Stimulated activated CD8-positive, alpha-beta memory T cell treated with anti-CD3 and anti-CD28 coated beads, Interleukin-4, amount 100 ng/mL, for 48 hours (primary cell): Measurements from ENCODE around the gene PDPR.
"Not testable (repeated sequence)": the region's sequence is repeated elsewhere in the genome, so short reads cannot be mapped to it uniquely, and the experiment has no call there.

Experiments used
- DNase-seq: peaks from one replicate; pipeline ENCODE4 v3.0.0-alpha.2; 2020

PDPR gene

DNA sequence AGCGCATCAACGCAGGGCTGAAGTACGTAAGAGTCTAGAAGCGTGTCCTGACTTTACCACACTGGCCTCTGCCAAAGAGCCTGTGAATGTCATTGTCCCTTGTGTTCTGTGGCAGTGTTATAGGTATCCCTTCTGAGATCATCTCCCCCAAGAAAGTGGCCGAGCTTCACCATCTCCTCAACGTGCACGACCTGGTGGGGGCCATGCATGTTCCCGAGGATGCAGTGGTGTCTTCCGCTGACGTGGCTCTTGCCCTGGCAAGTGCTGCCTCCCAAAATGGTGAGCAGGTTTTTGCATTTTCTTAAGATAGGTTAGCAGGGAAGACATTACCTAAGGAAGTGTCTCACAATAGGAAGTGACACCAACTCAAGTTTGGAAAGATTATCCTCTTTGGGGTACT lies 14.7 kb downstream of the PDPR start:
- DNase-seq, result not testable (repeated sequence)

DNA sequence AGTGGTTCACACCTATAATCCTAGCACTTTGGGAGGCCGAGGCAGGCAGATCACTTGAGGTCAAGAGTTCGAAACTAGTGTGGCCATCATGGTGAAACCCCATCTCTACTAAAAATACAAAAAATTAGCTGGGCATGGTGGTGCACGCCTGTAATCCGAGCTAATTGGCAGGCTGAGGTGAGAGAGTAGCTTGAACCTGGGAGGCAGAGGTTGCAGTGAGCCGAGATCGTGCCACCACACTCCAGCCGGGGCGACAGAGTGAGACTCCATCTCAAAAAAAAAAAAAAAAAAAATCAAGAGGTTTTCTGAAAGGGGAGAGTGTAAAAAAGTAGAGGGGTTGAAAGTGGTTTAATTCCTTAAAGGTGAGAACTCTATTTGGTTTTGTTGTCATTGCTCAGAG lies 21.7 kb downstream of the PDPR start:
- not testable (repeated sequence) for DNase-seq

DNA sequence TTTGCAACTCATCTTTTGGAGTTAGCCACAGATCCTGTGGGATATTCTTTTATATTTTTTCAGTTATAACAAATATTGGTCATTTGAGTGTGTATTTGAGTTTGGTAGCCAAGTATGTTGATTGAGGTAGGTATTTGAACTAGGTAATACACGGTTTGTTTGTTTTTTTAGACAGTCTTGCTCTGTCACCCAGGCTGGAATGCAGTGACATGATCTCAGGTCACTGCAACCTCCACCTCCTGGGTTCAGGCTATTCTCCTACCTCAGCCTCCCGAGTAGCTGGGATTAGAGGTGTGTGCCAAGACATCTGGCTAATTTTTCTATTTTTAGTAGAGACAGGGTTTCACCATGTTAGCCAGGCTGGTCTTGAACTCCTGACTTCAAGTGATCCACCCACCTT lies 22.5 kb downstream of the PDPR start:
- not testable (repeated sequence) for DNase-seq

DNA sequence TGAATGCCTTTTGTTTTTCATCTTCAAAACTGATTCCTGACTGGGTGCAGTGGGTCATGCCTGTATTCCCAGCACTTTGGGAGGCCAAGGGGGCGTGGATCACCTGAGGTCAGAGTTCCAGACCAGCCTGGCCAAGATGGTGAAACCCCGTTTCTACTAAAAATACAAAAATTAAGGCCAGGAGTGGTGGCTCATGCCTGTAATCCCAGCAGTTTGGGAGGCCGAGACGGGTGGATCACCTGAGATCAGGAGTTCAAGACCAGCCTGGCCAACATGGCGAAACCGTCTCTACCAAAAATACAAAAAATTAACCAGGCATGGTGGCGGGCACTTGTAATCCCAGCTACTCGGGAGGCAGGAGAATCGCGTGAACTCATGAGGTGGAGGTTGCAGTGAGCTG lies 28.6 kb downstream of the PDPR start:
- not testable (repeated sequence) for DNase-seq

DNA sequence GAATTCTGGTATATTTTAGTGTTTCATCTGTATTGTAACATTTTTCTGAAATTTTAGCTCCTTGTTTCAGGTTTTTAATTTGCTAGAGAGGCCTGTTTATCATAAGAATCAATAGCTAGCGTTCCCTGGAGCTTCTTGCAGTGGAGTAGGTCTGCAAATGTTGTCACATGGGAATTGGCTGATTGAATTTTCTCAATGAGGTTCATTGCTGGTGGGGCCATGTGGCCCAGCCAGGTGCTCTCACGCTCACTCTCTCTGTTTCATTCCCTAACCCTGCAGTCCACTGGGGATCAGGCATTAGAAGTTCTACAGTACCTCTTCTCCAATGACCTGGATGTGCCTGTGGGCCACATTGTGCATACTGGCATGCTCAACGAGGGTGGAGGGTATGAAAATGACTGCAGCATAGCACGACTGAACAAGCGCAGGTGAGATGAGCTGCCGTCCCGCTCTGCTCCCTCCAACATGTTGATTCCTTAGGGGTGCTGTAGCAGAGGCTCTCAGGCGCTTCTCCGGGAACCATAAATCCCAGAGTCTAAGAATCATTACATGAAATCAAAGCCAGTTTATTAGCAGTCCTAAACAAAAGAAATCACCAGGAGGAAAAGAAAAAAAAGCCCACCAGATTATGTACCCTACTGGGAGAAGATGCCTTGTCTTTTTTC lies 29.2 kb downstream of the PDPR start:
- DNase-seq, result not testable (repeated sequence)

GRCh38 chr16:70147853-70148252 lies 33.7 kb downstream of the PDPR start:
- not testable (repeated sequence) for DNase-seq

DNA sequence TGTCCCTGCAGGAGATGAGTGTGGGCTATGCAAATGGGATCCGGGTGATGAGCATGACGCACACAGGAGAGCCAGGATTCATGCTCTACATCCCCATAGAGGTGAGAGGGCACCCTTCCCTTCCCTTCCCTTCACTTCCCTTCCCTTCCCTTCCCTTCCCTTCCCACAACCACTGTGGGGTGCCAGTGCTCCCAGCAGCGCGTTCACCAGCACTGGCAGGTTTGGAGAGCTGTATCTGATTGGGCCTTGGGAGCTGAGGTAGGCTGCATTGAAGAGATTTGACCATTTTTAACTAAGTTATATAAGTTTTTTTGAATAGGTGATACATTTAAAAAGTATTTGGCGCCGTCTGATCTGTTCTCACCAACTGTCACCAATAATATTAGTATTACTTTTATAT lies 34.3 kb downstream of the PDPR start:
- not testable (repeated sequence) for DNase-seq

DNA sequence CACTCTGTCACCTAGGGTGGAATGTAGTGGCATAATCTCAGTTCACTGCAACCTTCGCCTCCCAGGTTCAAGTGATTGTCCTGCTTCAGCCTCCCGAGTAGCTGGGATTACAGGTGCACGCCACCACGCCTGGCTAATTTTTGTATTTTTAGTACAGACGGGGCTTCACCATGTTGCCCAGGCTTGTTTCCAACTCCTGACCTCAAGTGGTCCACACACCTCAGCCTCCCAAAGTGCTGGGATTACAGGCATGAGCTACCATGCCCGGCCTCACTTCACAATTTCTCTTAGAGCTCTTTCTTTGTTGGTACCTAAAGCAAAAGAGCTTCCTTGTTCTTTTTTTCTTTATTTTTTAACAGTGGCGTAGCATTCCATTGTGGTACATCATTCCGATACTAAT lies 35.2 kb downstream of the PDPR start:
- not testable (repeated sequence) for DNase-seq

GRCh38 chr16:70151391-70151790 lies 37.3 kb downstream of the PDPR start:
- DNase-seq, result no peak

GRCh38 chr16:70151941-70152509 lies 37.9 kb downstream of the PDPR start:
- no peak for DNase-seq

DNA sequence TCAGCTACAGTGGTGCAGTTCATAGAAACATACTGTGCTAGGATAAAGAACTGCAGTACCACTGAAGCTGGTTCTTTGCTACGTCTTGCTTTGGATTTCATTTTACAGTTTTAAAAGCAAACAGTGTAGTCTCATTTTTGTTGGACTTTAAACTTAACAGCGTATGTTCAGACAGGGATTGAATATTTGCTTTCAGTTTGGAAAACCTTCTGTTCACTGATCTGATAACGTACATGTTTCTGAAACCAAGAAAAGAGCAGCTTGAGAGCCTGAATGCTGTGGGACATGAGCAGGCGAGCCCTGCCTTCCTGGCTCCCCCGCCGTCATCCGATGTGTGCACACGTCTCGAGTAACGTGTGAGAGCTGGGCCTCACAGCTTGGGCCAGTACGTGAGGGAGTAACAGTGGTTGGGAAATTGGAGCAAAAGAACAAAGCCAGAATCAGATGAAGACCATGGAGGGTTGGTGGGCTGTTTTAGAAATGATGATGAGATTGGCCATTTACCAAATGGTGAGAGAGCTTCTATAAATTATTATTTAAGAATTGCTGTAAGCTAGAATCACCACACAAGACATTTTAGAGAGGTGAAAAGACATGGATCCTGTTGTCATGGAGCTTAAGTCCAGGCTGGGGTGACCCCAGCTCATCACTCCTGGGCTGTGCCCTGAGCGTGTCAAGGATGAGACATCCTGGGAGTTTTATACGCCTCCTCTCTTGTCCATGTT lies 38.6 kb downstream of the PDPR start:
- DNase-seq, result no peak

GRCh38 chr16:70154736-70155135 lies 40.6 kb downstream of the PDPR start:
- DNase-seq, result not testable (repeated sequence)

- no peak for DNase-seq
These were observed 42.3 kb downstream of the PDPR start for GRCh38 chr16:70156207-70156978.

DNA sequence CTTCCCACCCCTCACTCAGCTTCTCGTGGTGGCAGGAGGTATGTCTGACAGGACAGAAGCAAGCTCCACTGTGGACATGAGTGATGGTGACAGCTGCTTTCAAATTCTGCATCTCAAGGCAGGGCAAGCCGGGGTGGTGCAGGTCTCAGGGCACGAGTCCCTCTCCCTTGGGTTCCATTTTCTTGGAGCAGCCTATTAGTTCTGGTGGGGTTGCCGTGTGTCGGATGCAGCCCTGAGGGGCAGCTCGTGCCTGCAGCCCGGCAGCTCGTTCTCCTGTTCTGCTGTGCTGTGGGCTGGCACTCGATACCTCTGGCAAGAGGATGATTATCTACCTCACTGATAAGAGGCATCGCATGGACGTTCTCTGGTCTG lies 43.0 kb downstream of the PDPR start:
- DNase-seq, result no peak

DNA sequence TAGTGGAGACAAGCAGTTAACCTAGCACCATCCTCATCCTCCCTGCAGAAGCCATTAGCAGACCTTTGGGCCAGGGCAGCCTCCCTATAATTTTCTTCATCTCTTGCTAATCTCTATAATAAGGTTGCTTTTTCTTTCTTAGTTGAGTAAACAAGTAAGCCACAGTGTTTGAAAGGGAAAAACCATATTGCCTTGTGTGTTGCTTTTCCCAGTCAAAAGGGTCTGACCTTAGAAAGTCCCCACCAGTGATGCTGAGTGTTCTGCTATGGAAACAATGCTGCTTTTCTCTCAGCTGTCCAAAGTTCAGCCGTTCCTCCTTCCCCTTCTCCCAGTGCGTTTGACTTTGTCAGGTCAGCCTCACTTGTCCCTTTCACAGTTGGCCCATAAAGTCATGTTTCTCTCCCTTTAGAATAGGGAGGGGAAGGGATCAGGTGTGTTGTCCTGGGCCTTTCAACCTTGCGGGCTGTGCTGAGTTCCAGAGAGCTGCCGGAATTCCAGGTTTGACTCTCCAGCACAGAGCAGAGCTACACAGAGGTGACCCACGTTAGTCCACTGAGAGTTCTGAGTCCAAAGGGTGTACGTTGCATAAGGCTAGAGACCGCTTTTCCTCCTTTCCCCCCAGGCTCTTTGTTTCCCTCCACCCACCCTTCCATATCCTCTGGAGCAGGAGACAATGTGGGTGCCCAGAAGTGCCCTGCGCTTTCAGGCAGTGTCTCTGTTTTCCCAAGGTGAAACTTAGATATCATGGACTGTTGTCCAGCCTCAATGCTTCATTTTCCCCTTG lies 43.5 kb downstream of the PDPR start:
- no peak for DNase-seq

DNA sequence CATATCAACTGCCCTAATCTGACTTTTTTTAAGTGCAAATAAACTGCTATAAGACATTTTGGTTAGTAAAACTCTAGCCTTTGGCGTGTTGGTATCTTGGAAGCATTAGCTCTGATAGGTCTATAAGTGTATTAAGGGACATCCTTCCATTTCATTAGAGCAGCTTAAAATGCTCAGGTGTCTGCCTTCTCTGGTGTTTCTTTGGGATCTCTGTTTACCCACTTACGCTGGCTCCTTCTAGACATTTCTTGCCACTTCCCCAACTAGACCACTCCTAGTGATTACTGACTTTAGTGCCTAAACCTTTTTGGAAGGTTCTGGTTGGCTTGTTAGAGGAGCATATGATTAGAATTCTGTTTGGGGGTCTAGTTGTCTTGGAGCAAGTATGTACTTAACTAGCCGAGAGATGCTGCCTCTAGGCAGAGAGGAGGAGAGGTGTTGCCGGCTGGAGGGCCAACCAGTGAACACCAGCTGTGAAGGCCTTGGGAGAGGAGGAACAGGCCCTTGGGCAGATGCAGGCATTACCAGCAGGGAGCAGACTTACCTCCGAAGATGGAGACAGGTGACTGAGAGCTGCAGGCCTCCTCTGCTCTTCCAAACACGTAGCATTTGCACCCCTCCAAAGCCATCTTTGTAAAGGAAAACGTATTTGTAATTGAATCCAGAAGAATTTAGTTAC lies 44.3 kb downstream of the PDPR start:
- DNase-seq, result no peak

DNA sequence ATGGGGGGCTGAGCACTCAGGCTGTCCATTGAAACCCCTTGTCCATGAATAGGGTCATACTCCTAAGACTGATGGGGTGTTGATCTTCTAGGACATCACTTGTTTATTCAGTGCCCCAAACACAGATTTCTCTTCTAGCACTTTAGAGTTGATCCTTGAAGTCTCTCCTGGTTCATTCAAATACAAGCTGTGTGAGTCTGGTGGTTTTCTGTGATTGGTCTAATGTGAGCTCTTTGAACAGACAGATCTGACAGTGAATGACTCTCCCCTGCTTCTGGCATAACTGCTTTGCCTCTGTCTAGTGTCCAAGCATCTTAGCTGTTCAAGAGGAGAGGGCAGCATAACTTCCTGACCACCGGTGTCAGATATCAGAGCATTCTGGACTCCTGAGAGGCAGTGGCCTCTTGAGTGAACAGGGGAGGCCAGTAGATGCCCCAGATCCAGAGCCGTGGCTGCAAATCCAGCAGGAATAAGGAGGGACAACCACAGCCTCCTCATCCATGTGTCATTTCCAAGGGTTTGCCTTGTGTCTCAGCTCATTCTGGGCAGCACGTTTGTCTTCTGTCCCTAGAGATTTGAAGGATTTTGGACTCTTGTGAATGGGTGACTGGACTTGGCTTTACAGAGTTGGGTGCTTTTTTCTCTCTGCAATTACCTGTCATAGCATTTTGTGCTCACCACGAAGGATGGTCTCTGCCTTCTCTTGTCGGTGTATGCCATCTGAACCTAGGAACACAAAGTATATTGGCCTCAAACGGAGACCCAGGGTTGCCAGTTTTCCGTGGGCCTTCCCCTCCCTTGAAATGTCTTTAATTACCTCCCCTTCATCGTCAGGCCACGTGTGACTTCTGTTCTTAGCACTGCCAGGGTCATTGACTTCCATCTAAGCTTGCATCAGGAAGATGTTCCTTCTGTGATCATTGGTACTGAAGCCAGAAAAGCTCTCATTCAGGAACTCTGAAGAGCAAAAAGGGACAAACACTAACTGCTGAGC lies 45.5 kb downstream of the PDPR start:
- DNase-seq, result no peak

GRCh38 chr16:70160388-70160787 lies 46.3 kb downstream of the PDPR start:
- no peak for DNase-seq

DNA sequence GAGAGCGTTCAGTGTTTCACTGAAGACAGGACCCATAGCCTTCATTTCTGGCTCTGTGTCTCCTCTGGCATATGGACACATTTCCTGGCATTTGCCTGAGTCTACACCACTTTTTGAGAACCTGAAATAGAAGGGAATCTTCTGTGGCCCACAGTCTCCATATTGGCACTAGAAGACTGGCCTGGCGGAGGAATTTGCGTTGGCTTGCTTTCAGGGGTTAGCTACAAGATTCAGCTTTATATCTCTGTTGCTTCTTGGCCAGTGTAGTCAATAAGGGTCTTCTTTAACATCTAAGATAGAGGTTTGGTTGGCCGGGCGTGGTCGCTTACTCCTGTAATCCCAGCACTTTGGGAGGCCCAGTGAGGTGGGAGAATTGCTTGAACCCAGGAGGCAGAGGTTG lies 46.7 kb downstream of the PDPR start:
- no peak for DNase-seq

DNA sequence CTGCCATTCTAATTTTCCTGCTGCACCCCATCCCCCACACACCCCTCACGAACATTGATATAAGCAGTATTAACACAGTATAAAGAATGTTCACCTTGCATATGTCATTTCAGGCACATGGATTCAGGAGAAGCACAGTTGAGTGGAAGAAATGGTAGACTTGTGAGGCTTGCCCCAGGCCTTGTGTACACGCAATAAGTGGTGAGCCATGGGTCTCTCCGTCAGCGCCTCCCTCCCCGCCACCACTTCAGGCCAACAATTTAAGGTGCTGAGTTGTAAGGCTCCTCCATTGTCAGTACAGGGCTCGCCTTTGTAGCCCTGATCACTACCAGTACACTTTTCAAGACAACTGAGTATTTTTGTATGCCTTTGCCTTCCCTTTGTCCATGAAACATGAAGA lies 47.2 kb downstream of the PDPR start:
- DNase-seq, result no peak

GRCh38 chr16:70162041-70162451 lies 47.9 kb downstream of the PDPR start:
- no peak for DNase-seq
